ENCODE data around the gene ZMIZ1. TPM values are rescaled to one million over a fixed set of nuclear protein-coding genes. Genes with fewer than 3 reads are reported as not detected.
A peak's percentile ranks its signal among the peaks of the same experiment; 100 is the strongest.

The ZMIZ1 gene
- polyA plus RNA-seq, 2 of the 4 experiments (the other 2 are of a cell fraction): 8.1 to 30.3 TPM

DNA sequence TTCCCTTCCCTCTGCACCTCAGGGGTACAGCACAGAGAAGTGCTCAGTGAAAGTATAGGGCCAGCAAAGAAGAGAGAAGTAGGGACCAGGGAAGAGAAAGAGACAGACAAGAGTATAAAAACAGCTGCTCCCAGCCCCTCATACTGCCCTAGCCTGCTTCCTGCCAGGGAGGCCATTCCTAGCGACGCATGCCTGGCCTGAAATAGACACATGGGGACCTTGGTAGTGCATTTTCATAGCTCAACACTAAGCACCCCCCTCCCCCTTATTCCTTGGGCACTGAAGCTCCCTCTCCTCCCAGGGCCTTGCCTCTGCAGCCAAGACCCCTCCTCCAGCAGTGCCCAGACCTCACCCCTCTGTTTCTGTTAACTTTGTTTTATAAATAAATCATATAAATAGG is 64.7 kb downstream of the ZMIZ1 start:
- Histone ChIP-seq H3K4me3 (no peak overlapping the region), H3K27ac (peak overlapping the region in 1 of 2 experiments; percentile 94; a peak in 2 of 6 replicates), H3K9me3 (no peaks in the 10 kb centered on the region), H3K4me2 (no peak overlapping the region), H3K4me1 (peaks cover 91% of the 10 kb centered on the region)
- TF ChIP-seq FOSB (CRISPR knock-in tag; IDR thresholded peaks at IDR 0.05) (no peak), EHMT2 (IDR thresholded peaks at IDR 0.05; ENCODE audit: low read depth) (no peak), CBX8 (IDR thresholded peaks at IDR 0.05) (no peak), HEYL (CRISPR knock-in tag; IDR thresholded peaks at IDR 0.05) (no peak), NR3C1 (IDR thresholded peaks at IDR 0.05) (no peak), RAD21 (conservative IDR thresholded peaks at IDR 0.05 in 1 of 2, IDR thresholded peaks at IDR 0.05 in 1 of 2) (no peak), POLR2A (IDR thresholded peaks at IDR 0.05; ENCODE audit: low read length) (no peak), HOXA7 (CRISPR knock-in tag; IDR thresholded peaks at IDR 0.05) (no peak), TFCP2L1 (CRISPR knock-in tag; IDR thresholded peaks at IDR 0.05) (no peak), RFX5 (IDR thresholded peaks at IDR 0.05) (no peak), MAZ (IDR thresholded peaks at IDR 0.05; ENCODE audit: borderline replicate concordance, low read depth, low read length) (no peak), ZC3H11A (IDR thresholded peaks at IDR 0.05) (no peak), ESRRA (IDR thresholded peaks at IDR 0.05; ENCODE audit: borderline replicate concordance, low read length) (no peak), HOXB13 (CRISPR knock-in tag; IDR thresholded peaks at IDR 0.05; ENCODE audit: low read depth) (no peak)
- TF ChIP-seq, protein P1, sequence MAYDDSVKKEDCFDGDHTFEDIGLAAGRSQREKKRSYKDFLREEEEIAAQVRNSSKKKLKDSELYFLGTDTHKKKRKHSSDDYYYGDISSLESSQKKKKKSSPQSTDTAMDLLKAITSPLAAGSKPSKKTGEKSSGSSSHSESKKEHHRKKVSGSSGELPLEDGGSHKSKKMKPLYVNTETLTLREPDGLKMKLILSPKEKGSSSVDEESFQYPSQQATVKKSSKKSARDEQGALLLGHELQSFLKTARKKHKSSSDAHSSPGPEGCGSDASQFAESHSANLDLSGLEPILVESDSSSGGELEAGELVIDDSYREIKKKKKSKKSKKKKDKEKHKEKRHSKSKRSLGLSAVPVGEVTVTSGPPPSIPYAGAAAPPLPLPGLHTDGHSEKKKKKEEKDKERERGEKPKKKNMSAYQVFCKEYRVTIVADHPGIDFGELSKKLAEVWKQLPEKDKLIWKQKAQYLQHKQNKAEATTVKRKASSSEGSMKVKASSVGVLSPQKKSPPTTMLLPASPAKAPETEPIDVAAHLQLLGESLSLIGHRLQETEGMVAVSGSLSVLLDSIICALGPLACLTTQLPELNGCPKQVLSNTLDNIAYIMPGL (CRISPR knock-in tag; IDR thresholded peaks at IDR 0.05; ENCODE audit: borderline replicate concordance): no peak
- TF ChIP-seq, protein P2, sequence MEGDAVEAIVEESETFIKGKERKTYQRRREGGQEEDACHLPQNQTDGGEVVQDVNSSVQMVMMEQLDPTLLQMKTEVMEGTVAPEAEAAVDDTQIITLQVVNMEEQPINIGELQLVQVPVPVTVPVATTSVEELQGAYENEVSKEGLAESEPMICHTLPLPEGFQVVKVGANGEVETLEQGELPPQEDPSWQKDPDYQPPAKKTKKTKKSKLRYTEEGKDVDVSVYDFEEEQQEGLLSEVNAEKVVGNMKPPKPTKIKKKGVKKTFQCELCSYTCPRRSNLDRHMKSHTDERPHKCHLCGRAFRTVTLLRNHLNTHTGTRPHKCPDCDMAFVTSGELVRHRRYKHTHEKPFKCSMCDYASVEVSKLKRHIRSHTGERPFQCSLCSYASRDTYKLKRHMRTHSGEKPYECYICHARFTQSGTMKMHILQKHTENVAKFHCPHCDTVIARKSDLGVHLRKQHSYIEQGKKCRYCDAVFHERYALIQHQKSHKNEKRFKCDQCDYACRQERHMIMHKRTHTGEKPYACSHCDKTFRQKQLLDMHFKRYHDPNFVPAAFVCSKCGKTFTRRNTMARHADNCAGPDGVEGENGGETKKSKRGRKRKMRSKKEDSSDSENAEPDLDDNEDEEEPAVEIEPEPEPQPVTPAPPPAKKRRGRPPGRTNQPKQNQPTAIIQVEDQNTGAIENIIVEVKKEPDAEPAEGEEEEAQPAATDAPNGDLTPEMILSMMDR (IDR thresholded peaks at IDR 0.05): no peak
- POLR2A ChIA-PET: no interaction called here
- no peak for ATAC-seq
- FAIRE-seq: no peak
- WGBS (ENCODE audit: missing lambda C conversion rate): 97% methylated on average over 2 of the region's 2 CpGs
- CTCF ChIA-PET: interaction anchor here (1.5 to 13.7 kb wide), 3 partner anchors 9 to 179 kb away, joined by 3 to 121 read pairs (median 3); no protein-coding TSS in a partner anchor
- DNase-seq (ENCODE audit: low read depth in 1 of 2, low spot score in 1 of 2): no peak

DNA sequence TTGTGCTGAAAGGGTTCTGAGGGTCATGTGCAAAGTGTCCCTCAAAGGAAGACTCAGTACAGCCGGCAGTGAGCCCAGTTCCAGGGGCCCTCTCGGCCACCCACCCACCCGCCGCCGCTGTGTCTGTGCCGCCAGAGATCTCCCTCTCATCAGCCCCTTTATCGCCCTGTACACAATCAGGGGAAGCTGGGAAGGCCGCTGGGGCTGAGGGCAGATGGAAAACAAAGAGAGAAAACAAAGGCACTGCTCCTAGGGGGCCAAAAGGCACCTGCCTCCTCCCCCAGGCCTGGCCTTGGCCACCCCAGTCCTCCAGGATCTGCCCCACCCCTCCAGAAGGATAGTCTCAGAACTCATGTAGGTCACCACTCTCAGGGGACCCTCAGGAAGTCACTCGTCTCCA is 67.0 kb downstream of the ZMIZ1 start:
- ChIA-PET POLR2A (no interaction called here), CTCF (interaction anchor here (1.5 kb wide), 1 partner anchor 15 kb away, joined by 4 read pairs; no protein-coding TSS in a partner anchor)
- 0 out of 3 replicates have a peak overlapping the region, but pooled peaks have one; percentile 8 for H3K4me2 ChIP-seq
- WGBS (ENCODE audit: missing lambda C conversion rate): 92% methylated on average over 9 of the region's 9 CpGs
- H3K4me3 ChIP-seq: no peak overlapping the region
- no peaks in the 10 kb centered on the region for H3K9me3 ChIP-seq
- no peak for DNase-seq (ENCODE audit: low read depth in 1 of 2, low spot score in 1 of 2)
- peak overlapping the region; percentile 0 to 70; a peak in 5 of 6 replicates for H3K27ac ChIP-seq
- TF ChIP-seq NFE2L2 (conservative IDR thresholded peaks at IDR 0.05; ENCODE audit: low read length) (no peak), NR3C1 (IDR thresholded peaks at IDR 0.05) (no peak), MAFK (IDR thresholded peaks at IDR 0.05; ENCODE audit: partially characterized antibody) (no peak), CBX2 (IDR thresholded peaks at IDR 0.05; ENCODE audit: borderline replicate concordance, low read depth) (no peak), MAZ (IDR thresholded peaks at IDR 0.05; ENCODE audit: borderline replicate concordance, low read depth, low read length) (no peak), ZSCAN20 (CRISPR knock-in tag; IDR thresholded peaks at IDR 0.05) (no peak)
- no peak for ATAC-seq
- FAIRE-seq: no peak
- H3K4me1 ChIP-seq: peaks cover 67% of the 10 kb centered on the region
